ENCODE data around the gene CENATAC.

CENATAC gene

DNA sequence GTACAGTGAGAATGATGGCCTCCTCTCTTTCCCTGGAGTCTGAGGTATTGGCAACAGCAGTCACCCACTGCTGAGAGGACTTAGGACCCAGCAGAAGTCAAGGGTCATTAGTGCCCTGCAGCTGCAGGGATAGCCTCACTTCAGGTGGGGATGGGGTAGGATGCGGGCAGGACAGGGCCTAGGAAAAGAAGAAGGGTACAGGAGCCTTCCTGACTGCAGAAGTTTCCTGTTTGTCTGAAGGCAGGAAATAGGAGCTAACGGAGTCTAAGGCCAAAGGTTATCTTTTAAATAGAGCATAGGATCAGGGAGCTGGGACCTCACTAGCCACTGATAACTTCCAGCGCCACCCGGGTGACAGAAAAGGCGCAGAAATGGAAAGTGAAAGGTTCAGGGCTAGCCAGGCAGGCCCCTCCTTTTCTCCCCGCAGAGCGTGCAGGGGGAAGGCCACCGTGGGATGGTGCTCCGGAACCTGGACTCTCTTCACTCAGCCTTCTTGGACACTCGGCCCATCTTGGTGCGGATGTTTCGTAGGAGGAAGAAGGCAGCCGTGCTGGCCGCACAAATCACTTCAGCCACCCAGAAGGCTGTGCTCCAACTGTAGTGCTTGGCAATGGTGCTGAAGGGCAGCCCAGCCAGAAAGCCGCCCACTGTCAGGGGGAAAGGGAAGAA lies 26.6 kb downstream of the CENATAC start:
- H3K23ac ChIP-seq (ENCODE audit: low read length in 2 of 2), result no peak overlapping the region
- no peaks in the 10 kb centered on the region for H3K27me3 ChIP-seq (ENCODE audit: control insufficient read depth in 1 of 2, insufficient read depth in 1 of 2, low read length in 2 of 2)
- no peaks in the 10 kb centered on the region for H3K9me3 ChIP-seq (ENCODE audit: control insufficient read depth, low read length)
- H2BK5ac ChIP-seq (ENCODE audit: low read depth, low read length, poor library complexity, severe bottlenecking), result no peak overlapping the region
- H3K9ac ChIP-seq (ENCODE audit: low read length), result peak overlapping the region; percentile 2
- H4K91ac ChIP-seq (ENCODE audit: low read length), result no peak overlapping the region
- H3K14ac ChIP-seq (ENCODE audit: low read length in 2 of 2), result no peak overlapping the region
- H3K4ac ChIP-seq (ENCODE audit: low read depth in 1 of 2, low read length in 2 of 2), result no peak overlapping the region
- peak overlapping the region; percentile 27 for H4K8ac ChIP-seq (ENCODE audit: low read length)
- H3K4me2 ChIP-seq (ENCODE audit: low read length, poor library complexity, severe bottlenecking), result no peak overlapping the region
- H2AFZ ChIP-seq (ENCODE audit: low read depth, low read length), result no peak overlapping the region
- no peak overlapping the region for H2BK12ac ChIP-seq (ENCODE audit: low read length in 2 of 2)
- H2BK120ac ChIP-seq (ENCODE audit: low read depth, low read length), result no peak overlapping the region
- peaks cover 42% of the 10 kb centered on the region for H3K4me1 ChIP-seq (ENCODE audit: control insufficient read depth, insufficient read depth, low read depth, low read length)
- WGBS, result 63% methylated on average over 15 of the region's 15 CpGs
- no peak overlapping the region for H2AK5ac ChIP-seq (ENCODE audit: low read length, severe bottlenecking)
- no peak for DNase-seq
- H3K4me3 ChIP-seq (ENCODE audit: insufficient read depth in 1 of 2, low read depth in 1 of 2, low read length in 2 of 2), result peak overlapping the region in 1 of 2 experiments; percentile 5
- peaks cover 60 to 61% of the 10 kb centered on the region in 2 experiments for H3K36me3 ChIP-seq (ENCODE audit: control insufficient read depth in 1 of 2, insufficient read depth in 2 of 2, low read depth in 1 of 2, low read length in 2 of 2)
- H3K27ac ChIP-seq (ENCODE audit: low read length, poor library complexity, severe bottlenecking), result no peak overlapping the region
- H3K79me1 ChIP-seq (replicated peaks; ENCODE audit: low read length, poor library complexity, severe bottlenecking), result peaks cover 30% of the 10 kb centered on the region
- H3K18ac ChIP-seq (ENCODE audit: low read depth in 1 of 2, low read length in 2 of 2), result no peak overlapping the region
- no peak overlapping the region for H2BK15ac ChIP-seq (ENCODE audit: low read depth, poor library complexity, severe bottlenecking)

DNA sequence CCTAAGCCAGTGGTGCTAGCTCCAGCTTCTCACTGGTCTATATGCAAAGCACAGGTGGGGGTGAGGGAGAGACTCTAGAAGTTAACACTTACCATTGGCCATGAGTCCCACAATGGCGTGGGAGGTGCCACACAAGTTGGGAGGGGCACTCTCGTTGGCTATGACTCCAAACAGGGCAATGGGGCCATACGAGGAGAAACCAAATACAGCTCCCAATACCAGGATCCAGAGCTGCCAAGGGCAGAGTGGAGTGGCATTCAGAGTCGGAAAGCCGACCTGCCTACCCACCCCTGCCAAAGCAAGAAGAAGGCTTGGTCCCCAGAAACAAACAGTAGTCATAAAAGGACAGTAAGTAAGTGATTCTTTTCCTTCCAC lies 27.1 kb downstream of the CENATAC start:
- H3K27me3 ChIP-seq (ENCODE audit: control insufficient read depth in 1 of 2, insufficient read depth in 1 of 2, low read length in 2 of 2), result no peaks in the 10 kb centered on the region
- H3K14ac ChIP-seq (ENCODE audit: low read length in 2 of 2), result no peak overlapping the region
- H4K91ac ChIP-seq (ENCODE audit: low read length), result no peak overlapping the region
- no peak overlapping the region for H3K4me3 ChIP-seq (ENCODE audit: insufficient read depth in 1 of 2, low read depth in 1 of 2, low read length in 2 of 2)
- no peak for DNase-seq
- H2AFZ ChIP-seq (ENCODE audit: low read depth, low read length), result no peak overlapping the region
- no peak overlapping the region for H2BK12ac ChIP-seq (ENCODE audit: low read length in 2 of 2)
- no peak overlapping the region for H2BK15ac ChIP-seq (ENCODE audit: low read depth, poor library complexity, severe bottlenecking)
- H3K4me2 ChIP-seq (ENCODE audit: low read length, poor library complexity, severe bottlenecking), result no peak overlapping the region
- H3K4ac ChIP-seq (ENCODE audit: low read depth in 1 of 2, low read length in 2 of 2), result no peak overlapping the region
- H2BK5ac ChIP-seq (ENCODE audit: low read depth, low read length, poor library complexity, severe bottlenecking), result no peak overlapping the region
- no peak overlapping the region for H3K18ac ChIP-seq (ENCODE audit: low read depth in 1 of 2, low read length in 2 of 2)
- peaks cover 44% of the 10 kb centered on the region for H3K4me1 ChIP-seq (ENCODE audit: control insufficient read depth, insufficient read depth, low read depth, low read length)
- WGBS, result 93% methylated on average over 5 of the region's 5 CpGs
- peaks cover 59% of the 10 kb centered on the region in 2 experiments for H3K36me3 ChIP-seq (ENCODE audit: control insufficient read depth in 1 of 2, insufficient read depth in 2 of 2, low read depth in 1 of 2, low read length in 2 of 2)
- H3K23ac ChIP-seq (ENCODE audit: low read length in 2 of 2), result no peak overlapping the region
- H2BK120ac ChIP-seq (ENCODE audit: low read depth, low read length), result no peak overlapping the region
- peaks cover 30% of the 10 kb centered on the region for H3K79me1 ChIP-seq (replicated peaks; ENCODE audit: low read length, poor library complexity, severe bottlenecking)
- H3K9me3 ChIP-seq (ENCODE audit: control insufficient read depth, low read length), result no peaks in the 10 kb centered on the region
- H3K9ac ChIP-seq (ENCODE audit: low read length), result no peak overlapping the region
- no peak overlapping the region for H2AK5ac ChIP-seq (ENCODE audit: low read length, severe bottlenecking)
- H3K27ac ChIP-seq (ENCODE audit: low read length, poor library complexity, severe bottlenecking), result no peak overlapping the region
- no peak overlapping the region for H4K8ac ChIP-seq (ENCODE audit: low read length)

DNA sequence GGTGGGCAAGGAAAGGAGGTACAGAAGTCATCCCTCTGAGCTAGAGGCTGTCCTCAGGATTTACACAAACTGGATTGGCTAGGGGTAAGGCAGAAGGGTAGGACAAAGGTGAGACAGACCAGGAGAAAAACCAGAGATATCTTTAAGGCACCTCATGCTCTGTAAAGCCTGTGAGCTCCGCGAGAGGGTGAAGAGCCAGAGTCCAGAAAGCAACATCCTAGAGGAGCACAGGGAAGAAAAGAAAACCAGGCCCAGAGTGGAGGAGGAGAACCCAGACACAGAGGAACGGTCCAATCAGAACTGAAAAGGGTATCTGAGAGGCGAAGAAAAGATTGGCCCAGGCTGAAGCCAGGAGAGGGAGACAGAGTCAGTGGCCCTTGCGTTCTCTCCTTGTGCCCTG lies 27.6 kb downstream of the CENATAC start:
- Histone ChIP-seq H3K14ac (ENCODE audit: low read length in 2 of 2) (no peak overlapping the region), H3K79me1 (replicated peaks; ENCODE audit: low read length, poor library complexity, severe bottlenecking) (peaks cover 31% of the 10 kb centered on the region), H3K36me3 (ENCODE audit: control insufficient read depth in 1 of 2, insufficient read depth in 2 of 2, low read depth in 1 of 2, low read length in 2 of 2) (peaks cover 57 to 58% of the 10 kb centered on the region in 2 experiments), H4K8ac (ENCODE audit: low read length) (no peak overlapping the region), H3K9ac (ENCODE audit: low read length) (no peak overlapping the region), H4K91ac (ENCODE audit: low read length) (no peak overlapping the region), H2BK5ac (ENCODE audit: low read depth, low read length, poor library complexity, severe bottlenecking) (no peak overlapping the region), H3K4me3 (ENCODE audit: insufficient read depth in 1 of 2, low read depth in 1 of 2, low read length in 2 of 2) (no peak overlapping the region), H2AFZ (ENCODE audit: low read depth, low read length) (no peak overlapping the region), H3K27ac (ENCODE audit: low read length, poor library complexity, severe bottlenecking) (no peak overlapping the region), H3K27me3 (ENCODE audit: control insufficient read depth in 1 of 2, insufficient read depth in 1 of 2, low read length in 2 of 2) (no peaks in the 10 kb centered on the region), H3K18ac (ENCODE audit: low read depth in 1 of 2, low read length in 2 of 2) (no peak overlapping the region), H2AK5ac (ENCODE audit: low read length, severe bottlenecking) (no peak overlapping the region), H3K4ac (ENCODE audit: low read depth in 1 of 2, low read length in 2 of 2) (no peak overlapping the region), H3K23ac (ENCODE audit: low read length in 2 of 2) (no peak overlapping the region), H3K4me2 (ENCODE audit: low read length, poor library complexity, severe bottlenecking) (no peak overlapping the region), H2BK120ac (ENCODE audit: low read depth, low read length) (no peak overlapping the region), H2BK12ac (ENCODE audit: low read length in 2 of 2) (no peak overlapping the region), H3K9me3 (ENCODE audit: control insufficient read depth, low read length) (no peaks in the 10 kb centered on the region), H2BK15ac (ENCODE audit: low read depth, poor library complexity, severe bottlenecking) (no peak overlapping the region), H3K4me1 (ENCODE audit: control insufficient read depth, insufficient read depth, low read depth, low read length) (peaks cover 41% of the 10 kb centered on the region)
- WGBS, result 97% methylated on average over 5 of the region's 5 CpGs
- DNase-seq, result no peak

DNA sequence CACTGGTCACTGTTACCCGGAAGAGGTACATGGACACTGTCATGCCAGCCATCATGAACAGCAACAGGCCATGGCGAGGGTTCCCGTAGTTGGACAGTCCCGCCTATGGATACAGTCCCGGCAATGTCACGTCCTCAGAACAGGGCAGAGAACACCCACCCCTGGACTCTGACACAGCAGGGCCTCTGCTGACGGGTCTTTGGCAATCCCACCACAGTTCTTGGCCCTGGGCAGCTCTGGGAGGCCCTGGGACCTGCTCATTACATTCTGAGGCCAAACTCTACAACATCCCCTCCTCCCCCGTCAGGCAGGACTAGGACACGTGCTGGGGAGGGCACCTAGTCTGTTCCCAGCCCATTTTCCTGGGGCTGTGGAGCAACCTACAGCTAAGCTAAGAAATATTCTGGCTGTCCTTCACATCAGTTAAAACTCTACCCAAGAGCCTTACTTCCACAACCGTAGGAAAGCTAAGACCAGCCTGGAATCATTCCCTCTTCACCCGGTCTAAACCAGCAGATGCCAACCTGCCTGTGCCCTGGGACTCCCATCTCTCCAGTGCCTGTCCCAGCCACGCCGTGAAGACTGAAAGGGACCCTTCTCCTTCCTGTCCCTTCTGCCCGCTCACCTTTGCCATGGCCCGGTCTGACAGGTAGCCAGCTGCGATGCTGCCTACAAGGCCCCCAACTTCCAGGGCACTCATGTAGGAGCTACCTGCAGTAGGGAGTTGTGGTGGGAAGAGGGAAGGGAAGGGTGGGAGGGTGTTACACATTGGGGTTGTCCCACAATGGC lies 28.2 kb downstream of the CENATAC start:
- H4K8ac ChIP-seq (ENCODE audit: low read length), result no peak overlapping the region
- 94% methylated on average over 16 of the region's 16 CpGs for WGBS

More for the DNA sequence above, 28.2 kb downstream of the CENATAC start:
- Histone ChIP-seq H3K18ac (ENCODE audit: low read depth in 1 of 2, low read length in 2 of 2) (no peak overlapping the region), H3K4me3 (ENCODE audit: insufficient read depth in 1 of 2, low read depth in 1 of 2, low read length in 2 of 2) (no peak overlapping the region), H3K9ac (ENCODE audit: low read length) (no peak overlapping the region), H3K27me3 (ENCODE audit: control insufficient read depth in 1 of 2, insufficient read depth in 1 of 2, low read length in 2 of 2) (no peaks in the 10 kb centered on the region), H2BK12ac (ENCODE audit: low read length in 2 of 2) (no peak overlapping the region), H3K27ac (ENCODE audit: low read length, poor library complexity, severe bottlenecking) (no peak overlapping the region), H4K91ac (ENCODE audit: low read length) (no peak overlapping the region), H2BK5ac (ENCODE audit: low read depth, low read length, poor library complexity, severe bottlenecking) (no peak overlapping the region), H3K9me3 (ENCODE audit: control insufficient read depth, low read length) (no peaks in the 10 kb centered on the region), H2AK5ac (ENCODE audit: low read length, severe bottlenecking) (no peak overlapping the region), H3K4me2 (ENCODE audit: low read length, poor library complexity, severe bottlenecking) (no peak overlapping the region), H2BK120ac (ENCODE audit: low read depth, low read length) (no peak overlapping the region), H3K36me3 (ENCODE audit: control insufficient read depth in 1 of 2, insufficient read depth in 2 of 2, low read depth in 1 of 2, low read length in 2 of 2) (peaks cover 55 to 58% of the 10 kb centered on the region in 2 experiments), H3K4me1 (ENCODE audit: control insufficient read depth, insufficient read depth, low read depth, low read length) (peaks cover 41% of the 10 kb centered on the region), H2BK15ac (ENCODE audit: low read depth, poor library complexity, severe bottlenecking) (no peak overlapping the region), H3K4ac (ENCODE audit: low read depth in 1 of 2, low read length in 2 of 2) (no peak overlapping the region), H3K14ac (ENCODE audit: low read length in 2 of 2) (no peak overlapping the region), H3K79me1 (replicated peaks; ENCODE audit: low read length, poor library complexity, severe bottlenecking) (peaks cover 32% of the 10 kb centered on the region), H3K23ac (ENCODE audit: low read length in 2 of 2) (no peak overlapping the region), H2AFZ (ENCODE audit: low read depth, low read length) (no peak overlapping the region)
- no peak for DNase-seq
